ENCODE results near the gene NOTCH1.

DNA sequence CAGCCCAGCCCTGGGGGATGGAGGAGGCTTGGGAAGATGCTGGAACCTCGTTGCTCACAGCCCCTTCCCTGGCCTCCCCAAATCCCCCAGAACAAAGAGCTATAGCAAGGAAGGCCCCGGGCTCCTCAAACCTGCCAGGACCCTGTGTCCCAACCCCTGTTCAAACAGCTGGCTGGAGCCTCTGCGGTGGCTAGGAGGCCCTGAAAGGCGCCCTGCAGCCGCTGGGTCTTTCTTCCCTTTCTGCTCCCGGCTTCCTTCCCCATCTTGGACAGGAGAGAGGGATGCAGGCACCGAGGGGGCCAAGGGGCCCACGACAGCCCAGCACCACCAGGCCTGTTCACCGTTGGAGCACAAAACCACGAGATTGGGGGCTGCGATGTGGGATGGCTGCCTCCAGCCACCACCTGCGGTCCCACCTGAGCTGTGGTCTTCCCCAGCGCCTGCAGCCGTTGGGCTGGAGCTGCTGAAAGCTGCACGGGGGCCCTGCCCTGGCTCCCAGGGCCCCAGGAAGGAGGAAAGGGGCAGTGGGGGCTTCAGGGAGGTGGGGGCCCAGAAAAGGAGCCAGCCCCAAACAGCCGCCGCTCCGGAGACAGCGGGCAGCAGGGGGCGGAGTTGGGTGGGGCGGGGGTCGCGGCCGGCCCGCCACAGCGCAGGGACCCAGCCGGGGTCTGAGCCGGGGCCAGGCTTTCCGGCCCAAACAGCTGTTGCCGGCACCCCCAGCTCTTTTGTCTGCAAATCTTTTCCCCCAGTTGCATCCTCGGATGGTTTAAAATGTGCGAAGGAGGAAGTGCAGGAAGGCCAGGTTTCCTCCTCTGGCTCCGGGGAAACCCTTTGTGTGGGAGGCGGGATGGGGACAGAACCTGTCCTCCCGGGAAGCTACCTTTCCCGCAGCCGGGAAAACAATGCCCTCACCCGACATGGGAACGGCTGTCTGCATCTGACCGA, 16.1 kb downstream of the NOTCH1 start:
- TF ChIP-seq, protein P1, sequence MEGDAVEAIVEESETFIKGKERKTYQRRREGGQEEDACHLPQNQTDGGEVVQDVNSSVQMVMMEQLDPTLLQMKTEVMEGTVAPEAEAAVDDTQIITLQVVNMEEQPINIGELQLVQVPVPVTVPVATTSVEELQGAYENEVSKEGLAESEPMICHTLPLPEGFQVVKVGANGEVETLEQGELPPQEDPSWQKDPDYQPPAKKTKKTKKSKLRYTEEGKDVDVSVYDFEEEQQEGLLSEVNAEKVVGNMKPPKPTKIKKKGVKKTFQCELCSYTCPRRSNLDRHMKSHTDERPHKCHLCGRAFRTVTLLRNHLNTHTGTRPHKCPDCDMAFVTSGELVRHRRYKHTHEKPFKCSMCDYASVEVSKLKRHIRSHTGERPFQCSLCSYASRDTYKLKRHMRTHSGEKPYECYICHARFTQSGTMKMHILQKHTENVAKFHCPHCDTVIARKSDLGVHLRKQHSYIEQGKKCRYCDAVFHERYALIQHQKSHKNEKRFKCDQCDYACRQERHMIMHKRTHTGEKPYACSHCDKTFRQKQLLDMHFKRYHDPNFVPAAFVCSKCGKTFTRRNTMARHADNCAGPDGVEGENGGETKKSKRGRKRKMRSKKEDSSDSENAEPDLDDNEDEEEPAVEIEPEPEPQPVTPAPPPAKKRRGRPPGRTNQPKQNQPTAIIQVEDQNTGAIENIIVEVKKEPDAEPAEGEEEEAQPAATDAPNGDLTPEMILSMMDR (conservative IDR thresholded peaks at IDR 0.05 in 1 of 2, IDR thresholded peaks at IDR 0.05 in 1 of 2; ENCODE audit: low read depth in 1 of 2, low read length in 2 of 2) = no peak
- TF ChIP-seq EZH2 (IDR thresholded peaks at IDR 0.05; ENCODE audit: low read length, missing control alignments) = no peak
